H9 (cell line): ENCODE results near the gene GNA12. TPM values are rescaled to one million over a fixed set of nuclear protein-coding genes. Genes with fewer than 3 reads are reported as not detected.

Experiments used
- DNase-seq: peaks from one replicate; pipeline ENCODE4 v3.0.0-alpha.2; 2017
- H2AFZ ChIP-seq: one replicate; pipeline ENCODE4 v1.6.1; 2013; ENCODE audit warnings: mild to moderate bottlenecking, low read length, control low read depth, moderate library complexity
- H2AK5ac ChIP-seq: 2 replicates; pipeline ENCODE4 v1.6.1; 2013; ENCODE audit warnings: low read length, control low read depth, mixed read lengths; ENCODE audit not compliant: insufficient read length
- H2BK120ac ChIP-seq: one replicate; pipeline ENCODE4 v1.6.1; 2013; ENCODE audit warnings: low read depth, mild to moderate bottlenecking, low read length, control low read depth, inconsistent platforms; ENCODE audit not compliant: poor library complexity, severe bottlenecking
- H2BK12ac ChIP-seq: 2 replicates; pipeline ENCODE4 v1.6.1; 2013; ENCODE audit warnings: low read length, control low read depth, mixed read lengths, low read depth; ENCODE audit not compliant: insufficient read length
- H2BK15ac ChIP-seq: 2 replicates; pipeline ENCODE4 v1.6.1; 2013; ENCODE audit warnings: low read depth, low read length, control low read depth
- H2BK20ac ChIP-seq: one replicate; pipeline ENCODE4 v1.6.1; 2013; ENCODE audit warnings: low read depth, mild to moderate bottlenecking, low read length, control low read depth, inconsistent platforms; ENCODE audit not compliant: poor library complexity, severe bottlenecking
- H2BK5ac ChIP-seq: 2 replicates; pipeline ENCODE4 v1.6.1; 2013; ENCODE audit warnings: low read length, control low read depth, mixed read lengths; ENCODE audit not compliant: insufficient read length
- H3K14ac ChIP-seq: 2 replicates; pipeline ENCODE4 v1.6.1; 2013; ENCODE audit warnings: low read length, control low read depth; ENCODE audit not compliant: insufficient read depth
- H3K18ac ChIP-seq: 2 replicates; pipeline ENCODE4 v1.6.1; 2013; ENCODE audit warnings: low read depth, mild to moderate bottlenecking, mixed read lengths, low read length, control low read depth; ENCODE audit not compliant: insufficient read length
- H3K23ac ChIP-seq: 2 replicates; pipeline ENCODE4 v1.6.1; 2013; ENCODE audit warnings: low read length, control low read depth, mixed read lengths, low read depth; ENCODE audit not compliant: insufficient read length
- H3K23me2 ChIP-seq: 2 replicates; pipeline ENCODE4 v1.6.1; 2013; ENCODE audit warnings: low read depth, mild to moderate bottlenecking, mixed read lengths, low read length, control low read depth; ENCODE audit not compliant: insufficient read length, poor library complexity, severe bottlenecking
- H3K27ac ChIP-seq: 2 replicates; pipeline ENCODE4 v1.5.1; 2013; ENCODE audit warnings: low read length, control low read depth, mixed read lengths, low read depth; ENCODE audit not compliant: insufficient read length
- H3K27me3 ChIP-seq: 2 replicates; pipeline ENCODE4 v1.6.1; 2013; ENCODE audit warnings: low read length, control low read depth, inconsistent platforms; ENCODE audit not compliant: insufficient read depth
- H3K4ac ChIP-seq: 2 replicates; pipeline ENCODE4 v1.6.1; 2013; ENCODE audit warnings: low read depth, mild to moderate bottlenecking, control low read depth, inconsistent platforms, low read length, moderate library complexity
- H3K4me1 ChIP-seq: 2 replicates; pipeline ENCODE4 v1.6.1; 2013; ENCODE audit warnings: low read length, control low read depth, inconsistent platforms; ENCODE audit not compliant: insufficient read depth
- H3K4me2 ChIP-seq: 2 replicates; pipeline ENCODE4 v1.6.1; 2013; ENCODE audit warnings: low read length, control low read depth, mixed read lengths; ENCODE audit not compliant: insufficient read length, insufficient read depth
- H3K56ac ChIP-seq: 2 replicates; pipeline ENCODE4 v1.6.1; 2013; ENCODE audit warnings: low read depth, mild to moderate bottlenecking, mixed read lengths, low read length, control low read depth; ENCODE audit not compliant: insufficient read length
- H3K79me1 ChIP-seq: 2 replicates; pipeline ENCODE4 v1.6.1; 2013; ENCODE audit warnings: low read depth, mild to moderate bottlenecking, moderate library complexity, low read length, control low read depth, inconsistent platforms; ENCODE audit not compliant: insufficient read depth, poor library complexity, severe bottlenecking
- H3K79me2 ChIP-seq: 2 replicates; pipeline ENCODE4 v1.6.1; 2013; ENCODE audit warnings: low read length, control low read depth, inconsistent platforms; ENCODE audit not compliant: insufficient read depth
- H3K9ac ChIP-seq: 2 replicates; pipeline ENCODE4 v1.6.1; 2013; ENCODE audit warnings: low read length, control low read depth, mixed read lengths; ENCODE audit not compliant: insufficient read length; ENCODE audit errors: extremely low read depth
- H3K9me3 ChIP-seq: one replicate; pipeline ENCODE4 v1.6.1; 2013; ENCODE audit warnings: low read depth, low read length, inconsistent platforms; ENCODE audit not compliant: control insufficient read depth
- H3T11ph ChIP-seq: one replicate; pipeline ENCODE4 v1.6.1; 2013; ENCODE audit warnings: mild to moderate bottlenecking, low read length, control low read depth, inconsistent platforms
- H4K20me1 ChIP-seq: one replicate; pipeline ENCODE4 v1.6.1; 2013; ENCODE audit not compliant: control insufficient read depth, insufficient read length, insufficient read depth
- H4K5ac ChIP-seq: 2 replicates; pipeline ENCODE4 v1.6.1; 2013; ENCODE audit warnings: low read depth, mild to moderate bottlenecking, mixed read lengths, low read length, control low read depth; ENCODE audit not compliant: insufficient read length
- H4K8ac ChIP-seq: replicated peaks from 2 replicates; pipeline ENCODE4 v1.6.1; 2013; ENCODE audit warnings: low read length, control low read depth, mixed read lengths, low read depth; ENCODE audit not compliant: insufficient read length
- H4K91ac ChIP-seq: 2 replicates; pipeline ENCODE4 v1.6.1; 2013; ENCODE audit warnings: low read depth, mild to moderate bottlenecking, moderate library complexity, mixed read lengths, low read length, control low read depth; ENCODE audit not compliant: insufficient read length
- H3K27ac Mint-ChIP-seq, 3 experiments: 2 replicates in 2 of 3; 3 replicates in 1 of 3; pipeline ENCODE4 v1.8.0; 2020 to 2021; ENCODE audit warnings: mixed read lengths in 3 of 3, mild to moderate bottlenecking in 1 of 3, moderate library complexity in 1 of 3
- H3K27me3 Mint-ChIP-seq: 2 replicates; pipeline ENCODE4 v1.8.0; 2021; ENCODE audit warnings: low read depth, mild to moderate bottlenecking, moderate library complexity, mixed read lengths
- H3K36me3 Mint-ChIP-seq, 3 experiments: 2 replicates in 2 of 3; 3 replicates in 1 of 3; pipeline ENCODE4 v1.8.0; 2020 to 2021; ENCODE audit warnings: low read depth in 3 of 3, mixed read lengths in 3 of 3; ENCODE audit not compliant: insufficient read depth in 1 of 3
- H3K4me1 Mint-ChIP-seq, 2 experiments: 2 replicates each; pipeline ENCODE4 v1.8.0; 2020; ENCODE audit warnings: mixed read lengths in 2 of 2
- H3K4me3 Mint-ChIP-seq, 2 experiments: 2 replicates in 1 of 2; 3 replicates in 1 of 2; pipeline ENCODE4 v1.8.0; 2020 to 2021; ENCODE audit warnings: mild to moderate bottlenecking in 2 of 2, mixed read lengths in 2 of 2, moderate library complexity in 1 of 2
- H3K9me3 Mint-ChIP-seq, 2 experiments: 2 replicates in 1 of 2; 3 replicates in 1 of 2; pipeline ENCODE4 v1.8.0; 2020; ENCODE audit warnings: mild to moderate bottlenecking in 2 of 2, mixed read lengths in 2 of 2, moderate library complexity in 1 of 2
- WGBS: extraction: QIAGEN DNeasy Blood & Tissue Kit; methylation state at CpG from one replicate; pipeline ENCODE4 v1.1.7; 2013; ENCODE audit warnings: missing lambda C conversion rate, low lambda C conversion rate, mixed read lengths; ENCODE audit not compliant: insufficient read length; ENCODE audit errors: extremely low coverage; 5-methylcytosine and 5-hydroxymethylcytosine counted together
- total RNA-seq: library from RNA; stranded (reverse); gene quantifications from 2 replicates; pipeline ENCODE4 v1.2.1, GENCODE V29; 2021
- TF ChIP-seq, protein P1 (sequence below): fragments of 200-600 bp; sonication (generic); conservative IDR thresholded peaks from 3 replicates; pipeline ENCODE4 v1.8.0; 2021; ENCODE audit warnings: antibody characterized with exemption, mild to moderate bottlenecking

The GNA12 gene
- total RNA-seq, 1 experiment from 2014 or later = 60.2 TPM

DNA sequence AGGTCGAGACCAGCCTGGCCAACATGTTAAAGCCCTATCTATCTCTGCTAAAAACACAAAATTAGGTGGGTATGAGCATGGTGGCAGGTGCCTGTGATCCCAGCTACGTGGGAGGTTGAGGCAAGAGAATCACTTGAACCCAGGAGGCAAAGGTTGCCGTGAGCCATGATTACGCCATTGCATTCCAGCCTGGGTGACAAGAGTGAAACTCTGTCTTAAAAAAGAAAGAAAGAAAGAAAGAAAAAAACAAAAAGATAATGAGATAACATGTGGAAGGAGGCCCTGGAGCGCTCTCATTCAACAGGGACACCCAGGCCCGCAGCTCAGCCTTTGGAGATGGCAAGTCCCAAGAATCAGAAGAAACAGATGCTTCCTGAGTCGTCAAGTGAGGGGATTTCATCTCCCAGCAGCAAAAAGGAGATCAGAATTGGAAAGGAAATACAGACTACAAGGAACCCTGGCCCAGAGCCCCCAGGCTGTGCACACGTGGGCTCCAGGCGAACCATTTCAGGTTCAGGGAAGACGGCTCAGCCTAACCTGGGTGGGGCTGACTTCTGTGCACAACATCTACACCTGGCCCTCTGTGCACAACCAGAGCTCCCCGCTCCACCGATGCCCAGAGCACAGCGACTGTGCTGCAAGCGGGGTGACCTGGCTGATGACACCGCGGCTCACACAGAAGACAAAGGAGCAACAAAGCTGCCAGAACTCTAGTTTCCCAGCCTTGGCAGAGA is 33.3 kb downstream of the GNA12 start:
- peaks cover 68 to 72% of the 10 kb centered on the region in 2 experiments for H3K4me1 Mint-ChIP-seq
- no peak for DNase-seq

More for the DNA sequence above, 33.3 kb downstream of the GNA12 start:
- Histone ChIP-seq H3K56ac (no peak overlapping the region), H3K23ac (no peak overlapping the region), H4K91ac (no peak overlapping the region), H3K14ac (peak overlapping the region; percentile 48; the same call in 1 of the 2 replicates), H3K23me2 (no peaks in the 10 kb centered on the region), H3K27ac (no peak overlapping the region), H3K27me3 (no peaks in the 10 kb centered on the region), H3K79me1 (peaks cover 13% of the 10 kb centered on the region), H3K18ac (no peak overlapping the region), H4K8ac (no peak overlapping the region), H2BK5ac (no peak overlapping the region), H4K5ac (no peak overlapping the region), H3T11ph (no peak overlapping the region), H3K4ac (no peak overlapping the region), H2BK15ac (no peak overlapping the region), H3K4me2 (no peak overlapping the region), H3K79me2 (peaks cover 35% of the 10 kb centered on the region; the same call in 1 of the 2 replicates), H3K4me1 (peaks cover 17% of the 10 kb centered on the region; the same call in 1 of the 2 replicates), H2BK12ac (no peak overlapping the region), H4K20me1 (peaks cover 3% of the 10 kb centered on the region), H2BK20ac (no peak overlapping the region), H2AK5ac (no peak overlapping the region), H3K9ac (no peak overlapping the region), H3K9me3 (no peaks in the 10 kb centered on the region), H2AFZ (no peak overlapping the region), H2BK120ac (no peak overlapping the region)
- Mint-ChIP-seq H3K36me3 (peaks cover 4 to 22% (median 20%) of the 10 kb centered on the region in 3 experiments), H3K27me3 (no peaks in the 10 kb centered on the region), H3K4me3 (no peak overlapping the region), H3K9me3 (no peaks in the 10 kb centered on the region; a peak in 1 of 5 replicates), H3K27ac (peak overlapping the region; percentile 38 to 93 (median 88); a peak in 6 of 7 replicates)
- no CpG with 5 or more reads among the region's 16 CpGs for WGBS
- TF ChIP-seq, protein P1, sequence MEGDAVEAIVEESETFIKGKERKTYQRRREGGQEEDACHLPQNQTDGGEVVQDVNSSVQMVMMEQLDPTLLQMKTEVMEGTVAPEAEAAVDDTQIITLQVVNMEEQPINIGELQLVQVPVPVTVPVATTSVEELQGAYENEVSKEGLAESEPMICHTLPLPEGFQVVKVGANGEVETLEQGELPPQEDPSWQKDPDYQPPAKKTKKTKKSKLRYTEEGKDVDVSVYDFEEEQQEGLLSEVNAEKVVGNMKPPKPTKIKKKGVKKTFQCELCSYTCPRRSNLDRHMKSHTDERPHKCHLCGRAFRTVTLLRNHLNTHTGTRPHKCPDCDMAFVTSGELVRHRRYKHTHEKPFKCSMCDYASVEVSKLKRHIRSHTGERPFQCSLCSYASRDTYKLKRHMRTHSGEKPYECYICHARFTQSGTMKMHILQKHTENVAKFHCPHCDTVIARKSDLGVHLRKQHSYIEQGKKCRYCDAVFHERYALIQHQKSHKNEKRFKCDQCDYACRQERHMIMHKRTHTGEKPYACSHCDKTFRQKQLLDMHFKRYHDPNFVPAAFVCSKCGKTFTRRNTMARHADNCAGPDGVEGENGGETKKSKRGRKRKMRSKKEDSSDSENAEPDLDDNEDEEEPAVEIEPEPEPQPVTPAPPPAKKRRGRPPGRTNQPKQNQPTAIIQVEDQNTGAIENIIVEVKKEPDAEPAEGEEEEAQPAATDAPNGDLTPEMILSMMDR = no peak
